Esophagus (tissue), 2 donors: Measurements from ENCODE around the gene SRGAP2. TPM values are rescaled to one million over a fixed set of nuclear protein-coding genes. Genes with fewer than 3 reads are reported as not detected.
"Not testable (repeated sequence)": the region's sequence is repeated elsewhere in the genome, so short reads cannot be mapped to it uniquely, and the experiment has no call there.

Experiments used
- H3K27ac ChIP-seq, 2 donors: one replicate each; pipeline ENCODE4 v1.5.1; 2013; ENCODE audit warnings: low read depth in 2 of 2, mild to moderate bottlenecking in 2 of 2, inconsistent platforms in 1 of 2, low read length in 1 of 2, moderate library complexity in 1 of 2
- H3K27me3 ChIP-seq, 2 donors: one replicate each; pipeline ENCODE4 v1.6.1; 2013; ENCODE audit warnings: low read length in 2 of 2, control low read depth in 1 of 2, mild to moderate bottlenecking in 1 of 2; ENCODE audit not compliant: insufficient read depth in 2 of 2, control insufficient read depth in 1 of 2
- H3K36me3 ChIP-seq, 2 donors: one replicate each; pipeline ENCODE4 v1.6.1; 2013; ENCODE audit warnings: low read length in 1 of 2; ENCODE audit not compliant: control insufficient read depth in 2 of 2, insufficient read depth in 2 of 2
- H3K4me1 ChIP-seq, 2 donors: one replicate each; pipeline ENCODE4 v1.6.1; 2013; ENCODE audit warnings: low read length in 1 of 2; ENCODE audit not compliant: control insufficient read depth in 2 of 2, insufficient read depth in 2 of 2
- H3K4me3 ChIP-seq, 2 donors: one replicate each; pipeline ENCODE4 v1.5.1; 2013; ENCODE audit warnings: low read length in 2 of 2, mild to moderate bottlenecking in 2 of 2, low read depth in 1 of 2, moderate library complexity in 1 of 2
- H3K9me3 ChIP-seq, 2 donors: one replicate each; pipeline ENCODE4 v1.6.1; 2013; ENCODE audit warnings: mild to moderate bottlenecking in 2 of 2, low read depth in 1 of 2, low read length in 1 of 2, moderate library complexity in 1 of 2; ENCODE audit not compliant: control insufficient read depth in 2 of 2, insufficient read depth in 1 of 2
- WGBS, 2 donors: extraction: QIAGEN DNeasy Blood & Tissue Kit; methylation state at CpG; one replicate each; pipeline ENCODE4 v1.1.7; 2013; 5-methylcytosine and 5-hydroxymethylcytosine counted together
- polyA plus RNA-seq, 2 donors: library from polyadenylated mRNA; stranded (reverse); fragments of 200-250 nt; gene quantifications; one replicate each; pipeline ENCODE4 v1.2.3, GENCODE V29; 2013
- donor health status: healthy with polysubstance abuse.
- donor health status: Bipolar disorder and iron deficiency.

SRGAP2 gene
- polyA plus RNA-seq, 2 donors, result 6.6 to 9.7 TPM

DNA sequence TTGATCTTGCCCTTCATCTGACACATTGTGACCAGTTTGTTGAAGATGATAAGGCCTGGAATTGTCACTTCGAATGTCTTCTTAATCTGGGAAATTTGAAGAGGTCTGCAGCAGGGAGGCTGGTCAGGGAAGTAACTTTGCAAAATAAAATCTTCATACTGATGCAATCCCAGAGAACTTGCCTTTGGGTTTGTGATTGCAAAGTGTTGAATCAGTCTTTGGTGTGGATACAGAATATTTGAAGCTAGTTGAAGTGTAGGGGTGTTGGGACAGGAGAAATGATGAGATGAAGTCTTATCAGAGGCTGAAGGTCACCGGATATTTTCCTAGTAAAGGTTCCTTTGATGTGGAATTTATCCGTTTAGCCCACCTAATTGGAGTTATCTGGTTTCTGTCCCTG lies 42.1 kb downstream of the SRGAP2 start:
- WGBS, 2 donors, result 89 to 97% methylated on average over 1 of the region's 3 CpGs

DNA sequence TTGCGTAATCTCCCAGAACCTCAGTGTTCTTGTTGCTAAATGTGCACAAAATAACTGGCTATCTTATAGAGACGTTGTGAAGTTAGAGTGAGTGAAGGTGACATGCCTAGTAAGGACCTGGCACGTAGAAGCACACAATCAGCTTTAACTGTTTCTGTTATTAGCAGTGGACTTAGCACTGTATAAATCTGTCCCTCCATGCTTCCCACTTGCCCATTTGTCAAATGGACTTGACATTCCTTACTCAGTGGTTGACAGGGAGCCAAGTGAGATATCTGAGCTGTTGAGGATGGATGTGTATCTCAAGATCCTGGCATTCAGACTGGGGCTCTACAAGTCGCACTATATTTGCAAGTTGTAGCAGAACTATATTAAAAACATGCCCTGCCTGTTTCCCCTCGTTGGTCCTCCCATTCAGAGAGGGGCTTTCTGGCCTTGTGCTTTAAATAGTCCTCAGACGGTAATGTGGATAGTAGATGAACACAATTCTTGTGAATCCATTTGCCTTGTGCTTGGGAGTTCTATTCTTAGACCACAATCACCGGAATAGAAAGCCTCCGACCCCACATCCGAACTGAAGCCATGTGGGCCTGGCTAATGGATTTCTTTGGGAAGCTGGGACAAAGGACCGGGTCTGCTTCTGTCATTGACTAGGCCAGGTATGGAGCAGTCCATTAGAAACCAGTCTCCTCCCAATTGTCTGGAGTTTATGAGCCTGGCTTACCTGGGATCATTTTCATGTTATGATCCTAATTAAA lies 43.0 kb downstream of the SRGAP2 start:
- H3K4me1 ChIP-seq, H3K4me3 ChIP-seq, H3K27ac ChIP-seq, H3K9me3 ChIP-seq, H3K27me3 ChIP-seq, H3K36me3 ChIP-seq: not testable (repeated sequence)
- no CpG with 5 or more reads among the region's 10 CpGs for WGBS, 2 donors

More for the DNA sequence above, 42.1 kb downstream of the SRGAP2 start:
- H3K36me3 ChIP-seq, H3K4me3 ChIP-seq, H3K27me3 ChIP-seq, H3K9me3 ChIP-seq, H3K27ac ChIP-seq, H3K4me1 ChIP-seq: not testable (repeated sequence)

DNA sequence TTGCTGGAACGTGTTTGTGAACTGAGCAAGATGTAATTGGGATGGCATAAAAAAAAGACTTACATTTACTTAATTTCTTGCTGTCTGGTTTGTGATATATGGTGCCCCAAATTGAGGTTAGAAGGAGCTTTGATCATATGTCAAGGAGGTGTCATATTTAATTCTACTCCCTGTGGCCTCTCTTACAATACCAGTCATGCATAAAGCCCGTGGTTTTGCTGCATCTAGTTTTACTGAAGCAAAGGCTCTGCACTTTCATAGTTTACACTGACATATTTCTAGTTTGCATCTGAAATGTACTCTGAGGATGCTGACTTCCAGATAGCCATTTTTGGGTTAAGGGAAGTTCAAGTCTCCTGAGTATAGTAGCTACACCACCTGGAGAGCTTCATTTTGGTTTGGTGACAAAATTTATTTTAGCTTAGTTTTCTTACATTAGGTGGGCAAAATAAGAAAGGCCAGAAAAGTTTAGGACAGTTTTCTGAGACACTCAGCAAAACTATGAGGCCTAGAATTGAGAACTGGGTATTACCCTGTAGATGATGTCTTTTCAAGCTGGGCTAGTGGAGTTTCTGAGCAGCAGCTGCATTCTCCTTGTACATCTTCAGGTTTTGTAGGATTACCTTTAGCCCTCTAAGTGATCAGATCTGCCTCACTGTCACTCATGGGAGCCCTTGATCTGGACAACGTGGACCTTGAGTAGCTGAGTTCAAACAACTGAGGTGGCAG lies 47.8 kb downstream of the SRGAP2 start:
- H3K27ac ChIP-seq, H3K36me3 ChIP-seq, H3K4me1 ChIP-seq, H3K9me3 ChIP-seq, H3K27me3 ChIP-seq, H3K4me3 ChIP-seq: not testable (repeated sequence)
- 62 to 68% methylated on average over 2 of the region's 3 CpGs for WGBS, 2 donors

DNA sequence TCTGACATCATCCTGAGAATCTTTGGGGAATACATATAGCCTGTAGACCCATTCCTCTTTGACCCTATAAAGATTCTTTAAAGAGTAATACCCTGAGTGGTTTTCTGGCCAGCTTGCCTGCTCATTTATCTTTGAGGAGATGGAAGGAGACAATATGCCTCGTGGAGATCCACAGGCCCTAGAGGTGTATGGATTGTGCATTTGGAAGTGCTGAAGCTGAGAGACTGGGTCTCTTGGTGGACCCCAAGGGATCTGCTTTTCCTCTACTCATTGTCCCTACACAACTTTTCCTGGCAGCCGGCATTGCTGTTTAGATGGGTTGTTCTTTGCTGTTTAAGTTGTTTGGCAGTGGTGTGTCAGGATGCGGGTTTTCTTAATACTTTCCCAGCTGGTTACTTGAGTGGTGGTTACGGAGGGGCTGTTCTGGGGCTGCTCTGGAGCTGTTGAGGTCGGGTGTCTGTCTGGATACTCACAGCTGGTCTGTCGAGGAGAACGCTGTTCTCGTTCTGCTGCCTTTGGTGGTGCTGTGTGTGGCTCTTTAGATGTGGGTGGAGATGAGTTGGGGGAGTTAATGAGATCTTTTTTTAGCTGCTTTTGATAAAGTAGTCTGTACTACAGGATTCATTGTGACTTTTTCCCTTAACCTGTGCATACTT lies 49.5 kb downstream of the SRGAP2 start:
- not testable (repeated sequence) for H3K4me1 ChIP-seq, H3K9me3 ChIP-seq, H3K27ac ChIP-seq, H3K4me3 ChIP-seq, H3K27me3 ChIP-seq, H3K36me3 ChIP-seq
- 78 to 79% methylated on average over 6 to 7 of the region's 8 CpGs for WGBS, 2 donors

Other genes starting within 250 kb of the SRGAP2 start
- gene RAB7B, start 200.1 kb upstream of the SRGAP2 start, polyA plus RNA-seq, result 10 to 100 TPM; 14.1 to 19.4 TPM
- under 1 TPM; 0.09 to 0.53 TPM for gene CTSE, start 179.6 kb upstream of the SRGAP2 start, polyA plus RNA-seq
- under 1 TPM; 0.37 to 0.81 TPM for gene RHEX, start 150.4 kb upstream of the SRGAP2 start, polyA plus RNA-seq
- not detected for gene AVPR1B, start 86.2 kb upstream of the SRGAP2 start, polyA plus RNA-seq
- 1 to 10 TPM; 2.5 to 3.1 TPM for gene FAM72A, start 702 bp upstream of the SRGAP2 start, polyA plus RNA-seq